Thyroid gland (tissue), 4 donors: Measurements from ENCODE around the gene HSPA8.

ENCODE experiments used
- CTCF ChIP-seq, 6 experiments: fragments of 200-600 bp in 3 of 6; fragments of 450-650 bp in 3 of 6; sonication (generic) in 3 of 6; IDR thresholded peaks; one replicate each; pipeline ENCODE4 v1.5.1; 2016 to 2019; ENCODE audit warnings: antibody characterized with exemption in 6 of 6, mild to moderate bottlenecking in 2 of 6, inconsistent platforms in 1 of 6, moderate library complexity in 1 of 6
- POLR2A ChIP-seq, 2 donors: fragments of 450-650 bp; IDR thresholded peaks; one replicate each; pipeline ENCODE4 v1.6.1; 2017; ENCODE audit warnings: antibody characterized with exemption in 2 of 2, mild to moderate bottlenecking in 2 of 2, moderate library complexity in 1 of 2

GRCh38 chr11:123085497-123085896 lies 23.6 kb upstream of the HSPA8 start:
- TF ChIP-seq CTCF (IDR thresholded peaks at IDR 0.05) (no peak), POLR2A (IDR thresholded peaks at IDR 0.05) (no peak)
